ENCODE data around the gene SLC41A3.
"Not testable (repeated sequence)": the region's sequence is repeated elsewhere in the genome, so short reads cannot be mapped to it uniquely, and the experiment has no call there.

SLC41A3 gene

GRCh38 chr3:126017362-126017761 lies 66.6 kb downstream of the SLC41A3 start:
- Mint-ChIP-seq H3K27me3 (no peaks in the 10 kb centered on the region), H3K9me3 (no peaks in the 10 kb centered on the region), H3K4me3 (no peak overlapping the region), H3K27ac (no peak overlapping the region), H3K36me3 (ENCODE audit: low read depth) (peaks cover 54% of the 10 kb centered on the region), H3K4me1 (ENCODE audit: low read depth) (no peaks in the 10 kb centered on the region)
- DNase-seq, result no peak

DNA sequence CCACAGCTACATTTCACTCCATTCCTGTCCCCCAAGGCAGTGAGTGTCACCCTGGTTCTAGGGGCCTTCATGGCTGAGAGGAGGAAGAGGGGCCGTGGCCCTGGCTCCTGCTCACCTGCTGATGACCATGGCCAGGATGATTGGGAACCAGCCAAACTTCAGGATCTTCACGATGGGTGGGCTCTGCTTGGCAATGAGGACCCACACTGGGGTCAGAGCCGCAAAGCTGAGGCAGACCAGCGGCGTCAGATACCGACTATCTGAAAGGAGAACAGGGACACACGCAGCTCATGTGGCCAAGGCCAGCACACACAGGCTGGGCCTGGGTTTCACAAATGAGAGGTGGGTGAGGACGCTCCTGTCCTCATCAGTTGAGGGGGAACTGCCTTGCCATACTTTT lies 67.3 kb downstream of the SLC41A3 start:
- Mint-ChIP-seq H3K27ac (no peak overlapping the region), H3K36me3 (ENCODE audit: low read depth) (peaks cover 57% of the 10 kb centered on the region), H3K4me1 (ENCODE audit: low read depth) (no peaks in the 10 kb centered on the region), H3K4me3 (no peak overlapping the region), H3K27me3 (no peaks in the 10 kb centered on the region), H3K9me3 (no peaks in the 10 kb centered on the region)
- DNase-seq, result no peak

DNA sequence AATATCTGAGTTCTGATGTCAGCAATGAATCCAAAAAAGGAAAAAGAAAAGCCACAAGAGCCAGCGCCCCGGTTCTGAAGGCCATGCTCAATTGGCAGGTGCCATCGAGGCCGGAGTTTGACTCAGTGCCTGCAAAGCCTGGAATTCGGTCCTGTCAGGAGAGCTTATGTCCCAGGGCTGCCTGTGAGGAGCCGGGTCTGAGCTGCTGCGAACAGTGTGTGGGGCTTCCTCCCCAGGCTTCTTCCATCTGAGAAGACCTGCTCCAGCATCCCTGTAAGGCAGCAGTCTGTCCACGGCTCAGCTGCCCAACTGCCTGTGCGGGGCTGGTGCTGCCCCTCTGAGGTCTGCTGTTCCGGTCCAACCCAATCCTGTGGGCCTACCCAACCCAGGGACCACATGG lies 68.8 kb downstream of the SLC41A3 start:
- H3K27me3 Mint-ChIP-seq, result no peaks in the 10 kb centered on the region
- H3K36me3 Mint-ChIP-seq (ENCODE audit: low read depth), result peaks cover 65% of the 10 kb centered on the region
- H3K9me3 Mint-ChIP-seq, result no peaks in the 10 kb centered on the region
- no peaks in the 10 kb centered on the region for H3K4me1 Mint-ChIP-seq (ENCODE audit: low read depth)
- no peak for DNase-seq
- H3K4me3 Mint-ChIP-seq, result no peak overlapping the region
- H3K27ac Mint-ChIP-seq, result no peak overlapping the region

GRCh38 chr3:126014252-126014651 lies 69.7 kb downstream of the SLC41A3 start:
- Mint-ChIP-seq H3K36me3 (ENCODE audit: low read depth) (peaks cover 70% of the 10 kb centered on the region), H3K27ac (no peak overlapping the region)

DNA sequence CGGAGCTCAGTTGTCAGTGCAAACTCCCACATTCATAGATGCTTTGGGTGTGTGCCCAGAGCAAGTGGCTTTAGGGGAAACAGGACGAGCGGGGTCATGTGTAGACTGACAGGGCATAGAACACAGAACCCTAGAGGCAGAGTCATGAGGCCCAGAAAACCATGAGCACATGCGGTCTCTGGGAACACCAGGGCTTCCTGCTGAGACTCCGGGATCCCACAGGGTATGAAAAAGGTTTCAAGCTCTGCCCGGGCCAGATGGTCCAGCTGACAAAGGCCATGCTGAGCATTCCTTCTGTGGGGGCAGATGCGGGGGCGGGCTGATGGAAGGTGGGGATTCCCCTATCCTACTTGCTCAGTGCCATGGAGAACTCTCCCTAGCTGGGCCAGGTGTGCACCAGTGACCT lies 70.2 kb downstream of the SLC41A3 start:
- Mint-ChIP-seq H3K4me3 (no peak overlapping the region), H3K9me3 (no peaks in the 10 kb centered on the region), H3K4me1 (ENCODE audit: low read depth) (no peaks in the 10 kb centered on the region), H3K36me3 (ENCODE audit: low read depth) (peaks cover 75% of the 10 kb centered on the region), H3K27me3 (no peaks in the 10 kb centered on the region), H3K27ac (no peak overlapping the region)
- no peak for DNase-seq

More at GRCh38 chr3:126014252-126014651, 69.7 kb downstream of the SLC41A3 start:
- Mint-ChIP-seq H3K27me3 (no peaks in the 10 kb centered on the region), H3K9me3 (no peaks in the 10 kb centered on the region), H3K4me3 (no peak overlapping the region), H3K4me1 (ENCODE audit: low read depth) (no peaks in the 10 kb centered on the region)
- no peak for DNase-seq

GRCh38 chr3:126009181-126009580 lies 74.7 kb downstream of the SLC41A3 start:
- Mint-ChIP-seq H3K27ac (no peak overlapping the region), H3K27me3 (no peaks in the 10 kb centered on the region), H3K9me3 (no peaks in the 10 kb centered on the region), H3K4me1 (ENCODE audit: low read depth) (no peaks in the 10 kb centered on the region), H3K4me3 (no peak overlapping the region), H3K36me3 (ENCODE audit: low read depth) (peaks cover 84% of the 10 kb centered on the region)
- DNase-seq, result no peak

DNA sequence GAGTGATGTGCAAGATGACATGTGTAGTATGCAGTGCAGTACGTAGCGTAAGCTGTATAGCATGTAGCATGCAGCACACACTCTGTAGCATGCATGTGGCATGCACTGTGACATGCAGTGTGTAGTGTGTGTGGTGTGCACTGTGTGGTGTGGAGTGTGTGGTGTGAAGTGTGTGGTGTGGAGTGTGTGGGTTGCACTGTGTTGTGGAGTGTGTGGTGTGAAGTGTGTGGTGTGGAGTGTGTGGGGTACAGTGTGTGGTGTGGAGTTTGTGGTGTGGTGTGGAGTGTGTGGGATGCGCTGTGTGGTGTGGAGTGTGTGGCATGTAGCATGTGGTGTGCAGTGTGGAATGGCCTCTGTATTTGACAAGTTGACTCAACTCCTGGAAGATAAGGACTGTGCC lies 75.7 kb downstream of the SLC41A3 start:
- H3K9me3 Mint-ChIP-seq, result no peaks in the 10 kb centered on the region
- H3K4me3 Mint-ChIP-seq, result no peak overlapping the region
- H3K4me1 Mint-ChIP-seq (ENCODE audit: low read depth), result no peaks in the 10 kb centered on the region
- DNase-seq, result no peak
- H3K27ac Mint-ChIP-seq, result no peak overlapping the region
- peaks cover 74% of the 10 kb centered on the region for H3K36me3 Mint-ChIP-seq (ENCODE audit: low read depth)
- no peaks in the 10 kb centered on the region for H3K27me3 Mint-ChIP-seq

DNA sequence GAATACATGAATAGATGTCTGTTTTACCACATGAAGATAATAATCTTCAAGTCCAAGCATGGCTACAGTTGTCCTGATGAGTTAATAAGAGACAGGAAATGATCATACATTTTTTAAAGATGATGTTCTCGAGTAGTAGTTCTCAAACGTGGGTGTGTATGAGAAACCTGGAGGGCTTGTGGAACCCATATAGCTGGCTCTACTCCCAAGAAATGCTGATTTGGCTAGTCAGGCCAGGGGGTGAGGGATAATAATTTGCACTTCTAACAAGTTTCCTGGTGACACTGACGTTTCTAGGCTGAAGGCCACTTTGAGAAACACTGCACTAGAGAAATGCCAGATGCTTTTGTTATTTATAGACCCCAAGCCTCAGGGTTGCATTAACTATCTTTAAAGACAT lies 78.0 kb downstream of the SLC41A3 start:
- DNase-seq, result no peak

GRCh38 chr3:126004692-126005091 lies 79.2 kb downstream of the SLC41A3 start:
- H3K27ac Mint-ChIP-seq, result no peak overlapping the region
- no peak for DNase-seq
- no peaks in the 10 kb centered on the region for H3K27me3 Mint-ChIP-seq
- peaks cover 44% of the 10 kb centered on the region for H3K36me3 Mint-ChIP-seq (ENCODE audit: low read depth)
- peaks cover 12% of the 10 kb centered on the region for H3K9me3 Mint-ChIP-seq
- H3K4me3 Mint-ChIP-seq, result no peak overlapping the region
- H3K4me1 Mint-ChIP-seq (ENCODE audit: low read depth), result no peaks in the 10 kb centered on the region

More for the DNA sequence above, 78.0 kb downstream of the SLC41A3 start:
- H3K4me3 Mint-ChIP-seq, result no peak overlapping the region
- no peak overlapping the region for H3K27ac Mint-ChIP-seq
- H3K9me3 Mint-ChIP-seq, result peaks cover 6% of the 10 kb centered on the region
- peaks cover 53% of the 10 kb centered on the region for H3K36me3 Mint-ChIP-seq (ENCODE audit: low read depth)
- no peaks in the 10 kb centered on the region for H3K27me3 Mint-ChIP-seq
- H3K4me1 Mint-ChIP-seq (ENCODE audit: low read depth), result no peaks in the 10 kb centered on the region

GRCh38 chr3:126004217-126004616 lies 79.7 kb downstream of the SLC41A3 start:
- no peak overlapping the region for H3K27ac Mint-ChIP-seq
- no peak for DNase-seq
- peaks cover 40% of the 10 kb centered on the region for H3K36me3 Mint-ChIP-seq (ENCODE audit: low read depth)
- H3K9me3 Mint-ChIP-seq, result peaks cover 15% of the 10 kb centered on the region
- no peaks in the 10 kb centered on the region for H3K4me1 Mint-ChIP-seq (ENCODE audit: low read depth)
- no peak overlapping the region for H3K4me3 Mint-ChIP-seq
- no peaks in the 10 kb centered on the region for H3K27me3 Mint-ChIP-seq

GRCh38 chr3:126003447-126004190 lies 80.3 kb downstream of the SLC41A3 start:
- Mint-ChIP-seq H3K4me3 (no peak overlapping the region), H3K9me3 (peaks cover 17% of the 10 kb centered on the region), H3K36me3 (ENCODE audit: low read depth) (peaks cover 34% of the 10 kb centered on the region), H3K27me3 (no peaks in the 10 kb centered on the region), H3K27ac (no peak overlapping the region), H3K4me1 (ENCODE audit: low read depth) (no peaks in the 10 kb centered on the region)
- no peak for DNase-seq

GRCh38 chr3:126002189-126002588 lies 81.7 kb downstream of the SLC41A3 start:
- Mint-ChIP-seq H3K36me3 (ENCODE audit: low read depth) (peaks cover 20% of the 10 kb centered on the region), H3K4me3 (no peak overlapping the region), H3K9me3 (peaks cover 17% of the 10 kb centered on the region), H3K27me3 (peaks cover 4% of the 10 kb centered on the region), H3K27ac (no peak overlapping the region), H3K4me1 (ENCODE audit: low read depth) (no peaks in the 10 kb centered on the region)
- no peak for DNase-seq

DNA sequence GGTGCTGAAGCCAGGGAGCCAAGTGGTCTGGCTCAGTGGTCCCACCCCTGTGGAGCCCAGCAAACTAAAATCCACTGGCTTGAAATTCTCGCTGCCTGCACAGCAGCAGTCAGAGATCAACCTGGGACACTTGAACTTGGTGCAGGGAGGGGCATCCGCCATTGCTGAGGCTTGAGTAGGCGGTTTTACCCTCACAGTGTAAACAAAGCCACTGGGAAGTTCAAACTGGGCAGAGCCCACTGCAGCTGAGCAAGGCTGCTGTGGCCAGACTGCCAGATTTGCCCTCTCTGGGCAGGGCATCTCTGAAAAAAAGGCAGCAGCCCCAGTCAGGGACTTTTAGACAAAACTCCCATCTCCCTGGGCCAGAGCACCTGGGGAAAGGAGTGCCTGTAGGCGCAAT lies 87.2 kb downstream of the SLC41A3 start:
- not testable (repeated sequence) for H3K4me1 Mint-ChIP-seq (ENCODE audit: low read depth); DNase-seq

GRCh38 chr3:125990253-125990970 lies 93.5 kb downstream of the SLC41A3 start:
- H3K36me3 Mint-ChIP-seq (ENCODE audit: low read depth), result peaks cover 11% of the 10 kb centered on the region
- H3K27me3 Mint-ChIP-seq, result peaks cover 13% of the 10 kb centered on the region
- peak overlapping the region; percentile 95 for H3K4me3 Mint-ChIP-seq
- H3K9me3 Mint-ChIP-seq, result no peaks in the 10 kb centered on the region
- peaks cover 7% of the 10 kb centered on the region for H3K4me1 Mint-ChIP-seq (ENCODE audit: low read depth)
- peak; percentile 80 for DNase-seq
- H3K27ac Mint-ChIP-seq, result peak overlapping the region; percentile 96

More for the DNA sequence above, 87.2 kb downstream of the SLC41A3 start:
- H3K9me3 Mint-ChIP-seq, result peaks cover 13% of the 10 kb centered on the region
- not testable (repeated sequence) for H3K27me3 Mint-ChIP-seq; H3K27ac Mint-ChIP-seq; H3K4me3 Mint-ChIP-seq; H3K36me3 Mint-ChIP-seq (ENCODE audit: low read depth)

DNA sequence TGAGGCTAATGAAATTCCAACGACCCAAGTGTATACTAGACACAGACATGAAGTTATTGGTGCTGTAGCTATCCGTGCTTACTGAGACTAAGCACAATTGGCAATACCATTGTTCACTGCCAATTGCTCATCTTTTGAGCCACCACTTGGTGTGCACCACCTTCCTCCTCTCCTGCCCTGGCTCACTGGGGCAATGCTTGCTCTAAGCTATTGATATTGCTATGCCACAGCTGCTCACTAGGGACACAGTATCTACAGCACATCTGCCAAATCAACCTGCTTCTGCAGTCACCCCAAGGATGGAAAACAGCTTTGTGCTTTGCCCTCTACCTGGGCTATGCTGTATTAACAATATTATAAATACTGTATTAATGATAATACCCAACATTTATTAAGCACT lies 99.0 kb downstream of the SLC41A3 start:
- not testable (repeated sequence) for H3K4me3 Mint-ChIP-seq, H3K27ac Mint-ChIP-seq, DNase-seq

More for the DNA sequence above, 99.0 kb downstream of the SLC41A3 start:
- not testable (repeated sequence) for H3K9me3 Mint-ChIP-seq; H3K36me3 Mint-ChIP-seq (ENCODE audit: low read depth); H3K4me1 Mint-ChIP-seq (ENCODE audit: low read depth); H3K27me3 Mint-ChIP-seq
